ENCODE data around the gene CATSPER3. TPM values are rescaled to one million over a fixed set of nuclear protein-coding genes. Genes with fewer than 3 reads are reported as not detected.

The CATSPER3 gene
- total and polyA plus RNA-seq, 2 of the 13 experiments (the other 11 are each of a cell fraction or from before 2014, with no cell fraction given), result 0.33 to 0.37 TPM

- Histone ChIP-seq H3K4me2 (ENCODE audit: low read depth, low read length) (peak overlapping the region; percentile 91), H4K20me1 (ENCODE audit: insufficient read depth, low read length) (no peaks in the 10 kb centered on the region), H3K27me3 (ENCODE audit: control insufficient read depth in 1 of 2, insufficient read depth in 2 of 2, low read length in 2 of 2) (no peaks in the 10 kb centered on the region), H3K4me3 (replicated peaks in 1 of 3; ENCODE audit: insufficient read depth in 1 of 3, low read depth in 2 of 3, low read length in 3 of 3) (peak overlapping the region; percentile 83 to 93 (median 89)), H2AFZ (ENCODE audit: low read length) (no peak overlapping the region), H3K9ac (ENCODE audit: insufficient read depth, low read depth, low read length) (peak overlapping the region; percentile 93), H3K36me3 (replicated peaks in 1 of 2; ENCODE audit: control insufficient read depth in 1 of 2, insufficient read depth in 2 of 2, low read length in 2 of 2) (peaks cover 0 to 7% of the 10 kb centered on the region in 2 experiments; a peak in 1 of 5 replicates), H3K4me1 (ENCODE audit: insufficient read depth, low read length) (peaks cover 21% of the 10 kb centered on the region), H3K27ac (ENCODE audit: extremely low read length, insufficient read depth, low read length) (peak overlapping the region; percentile 90), H3K79me2 (ENCODE audit: insufficient read depth, low read length) (peaks cover 26% of the 10 kb centered on the region), H3K9me3 (ENCODE audit: low read length) (no peaks in the 10 kb centered on the region)
- in situ Hi-C loops (cut with HindIII; ENCODE audit: extremely low pct_ligation_motif_present, low pct_unique_long_range_greater_than_20kb), result loop anchor here (10.0 kb wide), 2 partner anchors 150 to 300 kb away; no protein-coding TSS in a partner anchor
- BruUV-seq (replicated peaks), result TSS peak; percentile 80
- WGBS (ENCODE audit: low lambda C conversion rate), result 0% methylated on average over 14 of the region's 65 CpGs
- intact Hi-C loops (cut with micrococcal nuclease; ENCODE audit: unreplicated experiment), result loop anchor here (2.0 to 5.0 kb wide), 3 partner anchors 67 to 158 kb away; partner anchors contain the start of gene CATSPER3
- ChIA-PET CTCF (ENCODE audit: low intra/inter-chr PET ratio, low total read pairs) (no interaction called here), POLR2A (interaction anchor here (1.0 to 2.0 kb wide), 9 partner anchors 9 to 157 kb away, joined by 3 to 24 read pairs (median 6); no protein-coding TSS in a partner anchor)
- FAIRE-seq (no peak), DNase-seq (ENCODE audit: low spot score) (peak; percentile 52), ATAC-seq (peak; percentile 72)
- TF ChIP-seq U2AF1 (optimal IDR thresholded peaks at IDR 0.05; ENCODE audit: low read depth, low read length) (no peak), CENPX (CRISPR knock-in tag; IDR thresholded peaks at IDR 0.05) (no peak), NR2F1 (CRISPR knock-in tag; IDR thresholded peaks at IDR 0.05) (no peak), ZNF468 (CRISPR knock-in tag; IDR thresholded peaks at IDR 0.05) (peak; percentile 15; the same call in 1 of the 2 replicates), ZNF10 (CRISPR knock-in tag; IDR thresholded peaks at IDR 0.05; ENCODE audit: borderline replicate concordance, low read depth) (no peak), ELF1 (CRISPR knock-in tag; IDR thresholded peaks at IDR 0.05) (peak; percentile 16; the same call in 1 of the 2 replicates), KDM4B (CRISPR knock-in tag; IDR thresholded peaks at IDR 0.05) (no peak), SP140L (CRISPR knock-in tag; IDR thresholded peaks at IDR 0.05; ENCODE audit: borderline replicate concordance) (no peak), FOXO4 (CRISPR knock-in tag; conservative IDR thresholded peaks at IDR 0.05) (no peak), TFDP1 (CRISPR knock-in tag; IDR thresholded peaks at IDR 0.05; ENCODE audit: borderline replicate concordance) (peak; percentile 52; the same call in 1 of the 2 replicates), POGK (CRISPR knock-in tag; conservative IDR thresholded peaks at IDR 0.05) (peak; percentile 32; the same call in 1 of the 2 replicates), ZNF777 (CRISPR knock-in tag; IDR thresholded peaks at IDR 0.05) (peak; percentile 92), ZNF850 (CRISPR knock-in tag; conservative IDR thresholded peaks at IDR 0.05) (no peak), KLF12 (CRISPR knock-in tag; IDR thresholded peaks at IDR 0.05; ENCODE audit: borderline replicate concordance) (no peak), CEBPZ (IDR thresholded peaks at IDR 0.05; ENCODE audit: low read length) (no peak), MAFG (CRISPR knock-in tag; IDR thresholded peaks at IDR 0.05) (no peak)
Observed at GRCh38 chr5:135034236-135034962, 66.7 kb downstream of the CATSPER3 start.
